ENCODE measurements around the gene DGCR6L.
"Not testable (repeated sequence)": the region's sequence is repeated elsewhere in the genome, so short reads cannot be mapped to it uniquely, and the experiment has no call there.

DGCR6L gene

DNA sequence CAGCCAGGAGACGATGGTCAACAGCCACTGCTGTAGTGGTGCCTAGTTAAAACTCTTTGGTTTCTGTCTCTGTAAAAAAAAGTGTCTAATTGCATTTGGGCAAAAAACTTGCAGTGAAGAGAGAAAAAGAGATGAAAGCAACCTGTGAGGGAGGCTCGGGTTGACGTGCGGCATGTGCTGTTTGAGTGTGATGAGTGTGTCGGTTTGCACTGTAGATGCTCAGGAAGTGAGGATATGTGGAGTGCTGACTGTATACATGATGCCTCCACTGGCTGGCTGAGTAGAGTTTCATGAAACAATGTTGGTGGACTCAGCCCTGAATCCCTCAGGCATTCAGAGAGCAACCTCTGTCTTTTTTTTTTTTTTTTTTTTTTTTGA lies 4.3 kb upstream of the DGCR6L start:
- no peak for DNase-seq

DNA sequence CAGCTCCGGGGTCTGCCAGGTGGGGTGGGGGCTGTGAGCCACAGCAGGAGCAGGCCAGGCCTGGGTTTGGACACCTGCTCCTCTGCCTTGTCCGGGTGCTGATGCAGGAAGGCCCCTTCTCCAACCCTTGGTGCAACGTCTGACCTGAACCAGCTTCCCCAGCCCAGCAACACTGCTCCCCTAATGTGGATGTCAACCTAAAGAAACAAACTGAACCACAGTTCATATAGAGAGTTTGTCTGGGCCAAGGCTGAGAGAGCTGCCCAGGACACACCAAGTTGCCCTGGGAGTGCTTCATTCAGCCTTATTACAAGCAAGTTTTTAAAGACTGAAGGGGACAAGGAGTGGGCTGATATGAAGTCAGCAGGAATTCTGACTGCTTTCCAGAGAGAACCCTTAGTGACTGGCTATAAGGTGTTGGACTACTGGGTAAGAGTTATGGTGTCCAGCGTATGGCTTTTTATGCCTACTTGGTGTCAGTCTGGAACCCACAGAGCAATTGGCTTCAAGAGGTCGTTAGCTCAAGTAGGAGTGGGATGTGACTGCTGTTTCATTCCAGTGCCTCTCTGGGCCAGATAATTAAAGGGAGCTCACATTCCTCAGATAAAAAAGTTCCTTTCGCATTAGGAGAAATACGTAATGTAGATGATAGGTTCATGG lies 1.8 kb upstream of the DGCR6L start:
- not testable (repeated sequence) for DNase-seq

DNA sequence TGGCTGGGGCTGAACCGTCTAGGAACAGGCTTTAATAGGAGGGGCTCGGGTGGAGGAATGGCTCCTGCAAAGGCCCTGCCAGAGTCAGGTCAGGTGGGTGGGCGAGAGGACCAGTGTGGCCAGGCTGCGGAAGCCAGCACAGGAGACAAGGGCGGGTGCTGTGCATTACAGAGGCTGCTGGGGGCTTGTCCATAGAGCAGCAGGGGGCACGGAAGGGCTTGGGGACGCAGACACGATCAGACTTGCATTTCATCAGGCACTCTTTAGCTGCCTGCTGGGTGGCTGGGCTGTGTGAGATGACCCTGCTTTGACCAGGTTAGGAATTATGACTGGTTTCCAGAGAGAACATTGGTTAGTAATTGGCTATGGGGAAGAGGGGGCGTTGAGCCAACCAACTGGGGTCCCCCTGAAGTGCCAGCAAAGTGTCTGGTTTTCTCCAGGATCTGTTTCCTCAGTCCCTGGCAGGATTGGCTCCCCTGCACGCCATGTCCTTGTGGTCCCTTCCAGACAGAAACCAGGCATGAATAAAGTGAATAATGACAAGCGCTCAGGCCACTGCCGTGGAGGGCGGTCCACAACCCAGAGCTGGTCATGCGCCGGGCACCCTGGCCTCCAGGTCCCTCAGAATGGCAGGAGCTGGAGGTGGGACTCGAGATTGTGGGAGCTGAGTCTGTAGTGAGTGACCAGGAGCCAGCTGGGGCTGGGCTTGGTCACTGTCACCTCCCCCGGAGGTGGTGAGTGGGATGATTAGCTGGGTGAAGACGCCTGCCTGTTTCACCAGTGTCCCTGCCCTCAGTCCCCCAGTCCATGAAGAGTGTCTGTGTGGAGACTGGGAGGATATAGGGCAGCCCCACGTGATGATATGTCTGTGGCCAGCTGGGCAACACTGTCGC lies 1.0 kb upstream of the DGCR6L start:
- not testable (repeated sequence) for DNase-seq

GRCh38 chr22:20319041-20319744 lies 667 bp downstream of the DGCR6L start:
- DNase-seq, result no peak

DNA sequence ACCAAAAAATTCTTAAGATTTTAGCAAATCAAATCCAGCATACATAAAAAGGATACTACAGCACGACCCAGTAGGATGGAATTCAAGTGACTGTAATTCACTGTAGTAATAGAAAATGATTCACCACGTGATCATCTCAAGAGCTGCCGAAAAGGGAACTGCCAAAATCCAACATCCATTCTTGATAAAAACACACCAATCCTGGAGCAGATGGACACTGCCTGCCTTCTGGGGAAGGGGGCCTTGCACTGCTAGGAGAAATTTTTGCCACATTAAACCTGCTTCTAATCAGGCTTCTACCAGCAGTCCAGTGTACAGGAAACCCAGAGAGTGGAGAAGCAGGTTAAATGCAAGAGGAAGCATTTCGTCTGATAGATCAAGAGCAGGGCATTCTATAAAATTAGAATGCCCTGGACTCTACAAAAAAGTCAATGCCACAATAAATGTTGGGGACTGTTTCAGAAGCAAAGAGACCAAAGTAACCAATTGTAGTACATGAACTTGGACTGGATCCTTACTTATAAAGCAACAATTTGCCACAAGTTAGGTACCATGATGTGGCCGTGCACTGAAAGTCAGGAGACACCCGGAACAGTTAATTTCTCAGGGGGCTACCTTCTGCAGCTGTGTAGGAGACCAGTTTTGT lies 1.7 kb downstream of the DGCR6L start:
- DNase-seq, result not testable (repeated sequence)

GRCh38 chr22:20317402-20318042 lies 2.3 kb downstream of the DGCR6L start:
- peak; percentile 11 for DNase-seq

DNA sequence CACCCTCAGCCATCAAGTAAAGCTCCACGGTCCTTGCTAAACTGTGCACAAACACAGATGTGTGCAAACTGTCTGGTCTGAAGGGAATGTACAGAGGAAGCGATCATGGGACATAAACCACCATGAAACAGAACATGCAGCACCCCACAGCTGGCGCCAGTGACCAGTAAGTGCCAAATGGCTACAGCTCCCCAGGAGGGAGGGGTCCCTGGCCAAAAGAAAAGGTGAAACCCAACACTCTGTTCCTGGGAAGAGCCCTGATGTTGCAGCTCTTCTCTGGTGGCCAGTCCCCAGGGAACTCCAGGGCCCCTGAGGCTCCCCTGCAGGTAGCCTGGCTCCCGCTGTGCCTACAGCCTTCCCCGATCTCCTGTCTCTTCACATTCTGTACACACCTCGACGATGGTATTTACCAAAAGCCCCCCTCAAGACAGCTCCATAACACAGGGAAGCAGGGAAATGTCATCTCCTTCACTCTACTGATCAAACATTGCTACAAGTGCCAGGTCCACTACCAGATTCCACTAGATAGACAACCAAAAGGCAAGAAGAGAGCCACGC lies 2.9 kb downstream of the DGCR6L start:
- DNase-seq, result no peak

GRCh38 chr22:20316217-20316843 lies 3.5 kb downstream of the DGCR6L start:
- DNase-seq, result no peak

- no peak for DNase-seq
These were observed 4.3 kb downstream of the DGCR6L start for GRCh38 chr22:20315337-20316216.

GRCh38 chr22:20314741-20315336 lies 5.0 kb downstream of the DGCR6L start:
- DNase-seq, result not testable (repeated sequence)

- not testable (repeated sequence) for DNase-seq
These were observed 5.7 kb downstream of the DGCR6L start for GRCh38 chr22:20314206-20314605.

DNA sequence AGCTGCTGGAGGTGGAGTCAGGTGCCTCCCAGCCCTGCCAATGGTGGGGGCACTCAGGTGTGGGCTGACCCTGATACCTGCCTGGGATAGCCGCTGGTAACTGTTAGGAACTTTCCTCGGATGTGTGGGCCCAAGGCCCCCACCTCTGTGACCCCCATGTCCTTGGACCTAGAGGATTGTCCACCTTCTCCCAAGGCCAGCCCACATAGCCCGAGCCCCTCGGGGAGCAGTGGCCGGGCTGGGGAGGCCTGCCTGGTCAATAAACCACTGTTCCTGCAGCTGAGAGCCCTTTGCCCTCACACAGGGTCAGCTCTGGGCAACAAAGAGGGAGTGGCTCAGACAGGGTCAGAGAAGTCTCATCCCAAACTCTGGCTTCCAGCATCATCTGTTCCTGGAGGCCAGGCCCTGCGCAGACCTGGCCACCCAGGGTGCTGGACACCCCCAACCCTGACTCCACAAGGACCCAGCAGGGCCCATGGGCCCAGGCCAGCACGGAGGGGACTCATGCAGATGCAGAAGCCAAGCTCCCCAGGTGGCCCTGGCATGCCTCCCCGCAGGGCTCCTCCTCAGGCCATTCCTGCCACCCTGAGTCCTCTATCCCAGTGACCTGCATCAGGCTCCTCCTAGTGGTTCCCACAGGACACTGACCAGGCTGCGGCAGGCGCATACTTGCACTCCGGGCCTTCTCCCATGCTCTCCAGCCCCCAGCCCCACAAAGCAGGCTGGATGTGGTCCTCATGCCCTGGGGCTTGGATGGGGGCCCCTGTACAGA lies 6.4 kb downstream of the DGCR6L start:
- not testable (repeated sequence) for DNase-seq

- no peak for DNase-seq
These were observed 7.3 kb downstream of the DGCR6L start for GRCh38 chr22:20312396-20313191.

DNA sequence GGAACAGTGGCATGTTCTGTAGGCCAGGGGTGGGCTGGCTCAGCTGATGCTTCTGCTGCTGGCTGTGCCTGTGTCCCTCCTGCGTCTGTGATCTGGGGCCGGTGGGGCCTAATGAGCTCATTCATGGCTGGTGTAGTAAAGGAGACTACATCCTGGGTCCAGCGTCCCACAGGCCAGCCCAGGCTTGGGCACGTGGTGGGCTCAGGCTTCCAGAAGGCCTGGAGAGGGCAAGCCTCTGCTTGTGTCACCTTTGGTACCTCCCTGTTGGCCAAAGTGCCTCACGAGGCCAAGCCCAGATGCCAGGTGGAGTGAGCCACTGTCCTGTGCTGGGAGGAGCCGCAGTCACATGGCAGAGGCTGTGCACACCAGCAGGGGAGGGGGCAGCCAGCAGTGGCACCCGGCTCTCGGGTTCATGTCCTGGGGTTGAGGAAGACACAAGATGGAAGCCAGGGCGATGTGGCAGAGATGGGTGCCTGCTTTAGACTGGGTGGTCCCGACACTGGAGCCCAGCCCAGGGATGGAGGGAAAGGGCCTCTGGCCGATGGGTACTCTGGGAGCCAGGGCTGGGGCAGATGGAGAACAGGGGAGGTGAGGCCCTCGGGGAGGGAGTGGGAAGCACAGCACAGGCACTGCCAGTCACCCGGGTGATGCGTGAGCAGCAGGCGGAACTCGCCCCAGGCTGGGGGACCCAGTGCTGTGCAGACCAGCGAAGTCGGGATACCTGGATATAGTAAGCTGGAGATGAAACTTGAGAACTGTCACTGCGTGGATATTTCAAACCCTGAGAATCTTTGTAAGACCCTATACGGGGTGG lies 8.4 kb downstream of the DGCR6L start:
- DNase-seq, result not testable (repeated sequence)

DNA sequence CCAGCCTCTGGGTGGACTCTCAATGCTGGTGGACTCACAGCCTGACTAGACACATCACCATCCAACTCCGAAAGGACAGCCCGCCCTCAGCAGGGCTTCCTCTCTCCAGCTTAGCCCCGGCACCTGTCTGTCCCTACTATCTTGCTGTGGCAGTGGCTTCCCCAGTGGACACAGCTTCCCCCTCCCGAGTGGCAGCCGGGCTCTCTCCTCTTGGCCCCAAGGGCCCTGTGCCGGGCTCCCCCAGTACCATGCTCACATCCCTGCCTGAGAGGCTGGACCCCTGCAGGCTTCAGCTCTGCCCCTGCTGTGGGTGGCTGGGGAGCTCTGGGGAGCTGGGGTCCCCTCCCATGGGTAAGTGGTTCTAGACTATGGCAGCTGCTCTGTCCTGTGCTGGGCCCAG lies 9.1 kb downstream of the DGCR6L start:
- DNase-seq, result not testable (repeated sequence)

DNA sequence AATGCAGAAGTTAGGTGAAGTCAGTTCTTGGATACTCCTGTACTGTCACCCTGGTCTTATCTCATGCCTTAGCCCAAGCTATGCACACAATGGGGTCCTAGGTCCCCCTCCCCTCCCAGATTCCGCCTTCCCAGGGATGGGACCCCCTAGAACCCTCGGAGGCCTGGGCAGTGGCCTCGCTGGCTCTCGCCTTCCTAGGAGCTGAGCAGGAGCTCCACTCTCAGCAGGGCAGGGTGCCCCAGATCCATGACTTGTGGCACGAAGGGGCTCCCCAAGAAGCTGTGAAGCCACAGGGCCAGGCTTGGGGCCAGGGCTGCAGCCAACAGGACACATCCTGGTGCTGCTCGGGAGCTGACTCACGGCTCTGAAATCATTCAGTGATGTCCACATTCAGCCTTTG lies 9.7 kb downstream of the DGCR6L start:
- DNase-seq, result not testable (repeated sequence)

DNA sequence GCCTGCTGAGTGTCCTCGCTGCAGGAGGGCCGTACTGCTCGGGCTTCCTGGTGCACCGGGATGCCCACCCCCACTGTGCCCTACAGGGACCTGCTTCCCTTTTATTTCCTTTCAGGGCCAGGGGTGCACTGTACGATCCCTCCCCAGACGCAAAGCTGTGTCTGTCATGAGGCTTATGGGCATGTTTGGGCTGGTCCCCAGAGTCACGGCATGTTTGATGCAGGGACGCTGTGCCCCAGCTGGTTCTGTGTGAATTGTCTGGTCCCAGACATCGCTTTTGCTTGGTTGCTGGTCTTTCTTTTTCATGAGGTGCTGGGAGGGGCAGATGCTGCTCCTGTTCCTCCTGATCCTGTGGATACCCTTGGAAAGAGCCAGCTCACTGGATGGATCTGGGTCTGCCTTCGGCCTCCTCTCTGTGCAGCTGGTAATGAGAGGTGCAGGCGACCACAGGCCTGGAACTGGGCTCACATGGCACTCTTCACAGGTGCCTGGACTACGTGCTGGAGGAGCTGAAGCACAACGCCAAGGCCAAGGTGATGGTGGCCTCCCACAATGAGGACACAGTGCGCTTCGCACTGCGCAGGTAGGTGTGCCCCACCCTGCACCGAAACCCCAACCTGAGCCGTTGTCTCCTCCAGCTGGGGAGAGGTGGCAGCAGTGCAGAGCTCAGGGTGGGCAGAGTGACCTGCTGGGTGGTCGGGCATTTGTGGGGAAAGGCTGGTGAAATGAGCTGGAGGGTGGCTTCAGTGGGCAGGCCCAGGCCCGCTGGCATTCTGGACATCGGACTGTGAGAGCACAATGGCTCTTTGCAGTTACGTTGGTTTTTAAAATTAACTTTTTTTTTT lies 10.8 kb downstream of the DGCR6L start:
- DNase-seq, result not testable (repeated sequence)
